SK-N-SH treated with all-trans-retinoic acid at 6 μM for 48 hours (cell line): ENCODE results near the gene SLC30A4.

ENCODE experiments used
- ARNTL ChIP-seq: fragments of 450-650 bp; formaldehyde crosslinking; IDR thresholded peaks from 2 replicates; pipeline ENCODE4 v1.5.0; 2020; ENCODE audit warnings: low read depth, mild to moderate bottlenecking, moderate library complexity, borderline replicate concordance
- PPARA ChIP-seq: fragments of 250-450 bp; sonication (Bioruptor Pico); IDR thresholded peaks from 2 replicates; pipeline ENCODE4 v1.5.0; 2020; ENCODE audit warnings: mild to moderate bottlenecking, borderline replicate concordance
- ZC3H10 ChIP-seq: fragments of 250-450 bp; sonication (Bioruptor Pico); IDR thresholded peaks from 2 replicates; pipeline ENCODE4 v1.5.1; 2021; ENCODE audit warnings: mild to moderate bottlenecking, moderate library complexity
- TF ChIP-seq, protein P1 (sequence below): fragments of 250-450 bp; sonication (Bioruptor Pico); IDR thresholded peaks from 2 replicates; pipeline ENCODE4 v1.5.1; 2020; ENCODE audit warnings: low read depth, mild to moderate bottlenecking, moderate library complexity
- TF ChIP-seq, protein P2 (sequence below): fragments of 250-450 bp; sonication (Bioruptor Pico); IDR thresholded peaks from 2 replicates; pipeline ENCODE4 v1.8.0; 2020; ENCODE audit warnings: mild to moderate bottlenecking, moderate library complexity, borderline replicate concordance

DNA sequence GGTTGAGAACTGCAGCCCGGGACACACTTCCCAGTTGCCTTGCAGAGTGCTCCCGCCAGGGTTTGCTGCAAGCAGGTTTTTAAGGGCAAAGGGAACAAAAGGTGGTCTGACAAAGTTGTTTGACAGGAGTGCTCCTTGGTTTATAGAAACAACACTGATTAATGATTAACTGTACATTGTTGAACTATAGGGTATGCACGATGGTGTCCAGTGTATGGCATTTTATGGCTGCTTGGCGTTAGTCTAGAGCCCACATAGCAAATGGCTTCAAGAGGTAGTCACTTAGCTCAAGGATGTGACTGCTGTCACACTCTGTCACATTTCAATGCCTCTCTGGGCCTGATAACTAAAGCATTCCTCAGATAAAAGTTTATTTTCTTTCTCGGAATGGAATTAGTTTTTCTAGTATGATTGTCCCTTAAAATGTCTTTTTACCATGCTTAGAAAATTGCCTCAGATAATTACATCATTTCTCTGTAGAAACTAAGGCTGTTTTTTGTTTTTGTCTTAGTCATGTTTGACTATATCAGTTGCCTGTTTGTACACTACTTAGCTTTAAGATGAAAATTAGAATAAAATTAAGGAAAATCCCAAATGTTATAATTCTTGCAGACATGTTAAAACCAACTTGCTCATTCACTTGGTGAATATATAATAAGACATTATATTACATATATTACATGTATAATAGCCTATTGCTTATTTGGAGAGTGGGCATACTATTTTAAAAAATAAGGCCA is 82.9 kb downstream of the SLC30A4 start:
- TF ChIP-seq, protein P1, sequence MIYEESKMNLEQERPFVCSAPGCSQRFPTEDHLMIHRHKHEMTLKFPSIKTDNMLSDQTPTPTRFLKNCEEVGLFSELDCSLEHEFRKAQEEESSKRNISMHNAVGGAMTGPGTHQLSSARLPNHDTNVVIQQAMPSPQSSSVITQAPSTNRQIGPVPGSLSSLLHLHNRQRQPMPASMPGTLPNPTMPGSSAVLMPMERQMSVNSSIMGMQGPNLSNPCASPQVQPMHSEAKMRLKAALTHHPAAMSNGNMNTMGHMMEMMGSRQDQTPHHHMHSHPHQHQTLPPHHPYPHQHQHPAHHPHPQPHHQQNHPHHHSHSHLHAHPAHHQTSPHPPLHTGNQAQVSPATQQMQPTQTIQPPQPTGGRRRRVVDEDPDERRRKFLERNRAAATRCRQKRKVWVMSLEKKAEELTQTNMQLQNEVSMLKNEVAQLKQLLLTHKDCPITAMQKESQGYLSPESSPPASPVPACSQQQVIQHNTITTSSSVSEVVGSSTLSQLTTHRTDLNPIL (CRISPR knock-in tag) = no peak
- TF ChIP-seq PPARA (no peak), ARNTL (no peak), ZC3H10 (CRISPR knock-in tag) (no peak)
- TF ChIP-seq, protein P2, sequence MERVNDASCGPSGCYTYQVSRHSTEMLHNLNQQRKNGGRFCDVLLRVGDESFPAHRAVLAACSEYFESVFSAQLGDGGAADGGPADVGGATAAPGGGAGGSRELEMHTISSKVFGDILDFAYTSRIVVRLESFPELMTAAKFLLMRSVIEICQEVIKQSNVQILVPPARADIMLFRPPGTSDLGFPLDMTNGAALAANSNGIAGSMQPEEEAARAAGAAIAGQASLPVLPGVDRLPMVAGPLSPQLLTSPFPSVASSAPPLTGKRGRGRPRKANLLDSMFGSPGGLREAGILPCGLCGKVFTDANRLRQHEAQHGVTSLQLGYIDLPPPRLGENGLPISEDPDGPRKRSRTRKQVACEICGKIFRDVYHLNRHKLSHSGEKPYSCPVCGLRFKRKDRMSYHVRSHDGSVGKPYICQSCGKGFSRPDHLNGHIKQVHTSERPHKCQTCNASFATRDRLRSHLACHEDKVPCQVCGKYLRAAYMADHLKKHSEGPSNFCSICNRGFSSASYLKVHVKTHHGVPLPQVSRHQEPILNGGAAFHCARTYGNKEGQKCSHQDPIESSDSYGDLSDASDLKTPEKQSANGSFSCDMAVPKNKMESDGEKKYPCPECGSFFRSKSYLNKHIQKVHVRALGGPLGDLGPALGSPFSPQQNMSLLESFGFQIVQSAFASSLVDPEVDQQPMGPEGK = no peak
